Testis (tissue), 3 donors: ENCODE results near the gene CNTN5. TPM values are rescaled to one million over a fixed set of nuclear protein-coding genes. Genes with fewer than 3 reads are reported as not detected.

Experiments used
- DNase-seq: peaks from one replicate; pipeline ENCODE4 v3.0.0-alpha.2; 2019
- H3K27ac ChIP-seq, 2 donors: fragments of 200-600 bp; sonication (generic); one replicate each; pipeline ENCODE4 v1.5.1; 2019
- H3K27me3 ChIP-seq: fragments of 200-600 bp; sonication (generic); one replicate; pipeline ENCODE4 v1.5.1; 2019
- H3K36me3 ChIP-seq: fragments of 200-600 bp; sonication (generic); one replicate; pipeline ENCODE4 v1.5.1; 2017; ENCODE audit warnings: low read depth; ENCODE audit errors: missing control alignments
- H3K4me1 ChIP-seq: fragments of 200-600 bp; sonication (generic); one replicate; pipeline ENCODE4 v1.5.1; 2019
- H3K4me3 ChIP-seq, 2 donors: fragments of 200-600 bp; sonication (generic); one replicate each; pipeline ENCODE4 v1.5.1; 2017 to 2019
- H3K9me3 ChIP-seq: fragments of 200-600 bp; sonication (generic); one replicate; pipeline ENCODE4 v1.5.1; 2017
- CTCF ChIP-seq, 3 experiments: fragments of 450-650 bp in 2 of 3; fragments of 200-600 bp in 1 of 3; sonication (generic) in 1 of 3; IDR thresholded peaks; one replicate each; pipeline ENCODE4 v1.5.1; 2016 to 2019; ENCODE audit warnings: antibody characterized with exemption in 3 of 3, mild to moderate bottlenecking in 2 of 3, moderate library complexity in 1 of 3
- POLR2A ChIP-seq: fragments of 450-650 bp; IDR thresholded peaks from one replicate; pipeline ENCODE4 v1.6.1; 2017; ENCODE audit warnings: antibody characterized with exemption, mild to moderate bottlenecking, moderate library complexity
- WGBS, 2 donors: methylation state at CpG; one replicate each; pipeline ENCODE4 v1.1.5; 2018; 5-methylcytosine and 5-hydroxymethylcytosine counted together
- intact Hi-C: fragments of 100-400 bp; cut with DNase I; formaldehyde crosslinking; loops from one replicate; pipeline ENCODE4 v1.15.1; 2023; ENCODE audit warnings: low total_unique reads
- polyA plus RNA-seq: library from polyadenylated mRNA; stranded (reverse); fragments of 350-450 nt; fragmentation: Illumina TruSeq; extraction: RNeasy Lipid Tissue Mini Kit (QIAGEN cat#74804); gene quantifications from one replicate; pipeline ENCODE4 v1.2.3, GENCODE V29; 2014; ENCODE audit warnings: low read depth, low replicate concordance; ENCODE audit not compliant: insufficient read depth
- total RNA-seq, 2 donors: library from RNA; depleted of rRNA; stranded (reverse); fragments of >200 nt; gene quantifications; one replicate each; pipeline ENCODE4 v1.2.3, GENCODE V29; 2016

The CNTN5 gene
- total and polyA plus RNA-seq, 3 donors from 2014 or later: 0.55 to 0.99 (median 0.78) TPM

GRCh38 chr11:100095809-100096208 is 1075.1 kb downstream of the CNTN5 start:
- H3K4me3 ChIP-seq: no peak overlapping the region
- no peak for DNase-seq

GRCh38 chr11:100098560-100098959 is 1077.8 kb downstream of the CNTN5 start:
- H3K4me3 ChIP-seq: no peak overlapping the region
- WGBS, 2 donors: 81 to 89% methylated on average over 3 of the region's 3 CpGs
- no peaks in the 10 kb centered on the region for H3K4me1 ChIP-seq
- no peaks in the 10 kb centered on the region for H3K9me3 ChIP-seq
- no peaks in the 10 kb centered on the region for H3K36me3 ChIP-seq
- intact Hi-C loops: no loop called here
- H3K27me3 ChIP-seq: no peaks in the 10 kb centered on the region
- H3K27ac ChIP-seq: no peak overlapping the region
- DNase-seq: no peak
- no peak for TF ChIP-seq POLR2A
- no peak for TF ChIP-seq CTCF (IDR thresholded peaks at IDR 0.05)

More at GRCh38 chr11:100095809-100096208, 1075.1 kb downstream of the CNTN5 start:
- 49 to 51% methylated on average over 3 of the region's 3 CpGs for WGBS, 2 donors
- H3K9me3 ChIP-seq: no peaks in the 10 kb centered on the region
- no peaks in the 10 kb centered on the region for H3K27me3 ChIP-seq
- no peak overlapping the region for H3K27ac ChIP-seq
- intact Hi-C loops: no loop called here
- TF ChIP-seq CTCF (IDR thresholded peaks at IDR 0.05): no peak
- TF ChIP-seq POLR2A: no peak
- no peaks in the 10 kb centered on the region for H3K4me1 ChIP-seq
- H3K36me3 ChIP-seq: no peaks in the 10 kb centered on the region

DNA sequence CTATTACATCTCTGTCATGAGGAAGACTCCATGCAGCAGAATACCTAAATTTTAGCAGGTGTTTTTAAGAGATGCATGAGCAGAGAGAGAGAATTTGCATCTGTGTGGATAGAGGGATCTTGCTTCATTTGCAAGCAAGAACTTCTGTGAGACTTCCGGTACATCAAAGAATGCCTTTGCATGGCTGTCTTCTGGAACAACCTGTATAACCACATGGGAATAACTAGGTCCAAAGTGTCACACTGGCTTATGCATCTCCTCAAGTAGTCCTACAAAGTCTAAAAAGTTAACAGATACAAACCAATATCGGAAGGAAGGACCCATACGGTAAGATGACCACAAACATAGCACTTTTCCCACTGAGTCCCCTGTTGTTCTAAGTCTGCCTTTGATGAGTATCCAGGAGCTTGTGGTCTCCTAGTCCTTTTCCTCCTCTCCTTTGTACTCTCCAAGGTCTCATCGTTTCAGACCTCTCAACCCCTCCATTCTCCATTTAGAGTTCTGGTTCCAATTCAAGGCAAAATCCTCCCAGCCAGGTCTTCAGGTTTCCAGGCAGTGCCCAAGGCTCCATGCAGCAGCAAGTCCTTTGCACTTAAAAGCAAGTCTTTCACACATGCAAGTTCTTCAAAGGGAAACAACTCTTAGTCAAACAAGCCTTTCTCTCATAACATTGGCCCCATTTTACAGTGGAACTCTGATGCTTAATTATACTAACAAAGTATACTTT is 1084.7 kb downstream of the CNTN5 start:
- intact Hi-C loops: no loop called here
- 71 to 77% methylated on average over 4 of the region's 4 CpGs for WGBS, 2 donors
- Histone ChIP-seq H3K27me3 (no peaks in the 10 kb centered on the region), H3K4me1 (no peaks in the 10 kb centered on the region), H3K36me3 (no peaks in the 10 kb centered on the region), H3K9me3 (no peaks in the 10 kb centered on the region), H3K27ac (no peak overlapping the region), H3K4me3 (no peak overlapping the region)
- TF ChIP-seq POLR2A: no peak
- no peak for TF ChIP-seq CTCF (IDR thresholded peaks at IDR 0.05)
- no peak for DNase-seq

DNA sequence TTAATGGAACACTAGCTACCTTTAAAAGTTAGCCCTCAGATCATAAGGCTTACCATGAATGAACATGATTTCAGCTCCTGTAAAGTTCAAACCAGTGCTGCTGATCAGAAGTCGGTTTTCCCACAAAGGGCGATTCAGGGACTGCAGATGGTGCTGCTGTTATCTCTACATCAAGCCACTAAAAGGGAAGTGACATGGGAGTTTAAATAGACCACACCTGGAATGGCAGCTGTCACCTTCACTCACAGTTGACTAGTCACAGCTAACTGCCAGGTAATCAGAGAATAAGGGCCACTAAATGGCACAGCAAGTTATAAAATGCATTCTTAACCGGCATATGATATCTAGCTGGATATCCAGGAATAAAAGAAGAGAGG is 1085.2 kb downstream of the CNTN5 start:
- H3K4me3 ChIP-seq: no peak overlapping the region
- 51 to 54% methylated on average over 3 of the region's 3 CpGs for WGBS, 2 donors
- H3K9me3 ChIP-seq: no peaks in the 10 kb centered on the region
- H3K27ac ChIP-seq: no peak overlapping the region
- DNase-seq: no peak
- no peaks in the 10 kb centered on the region for H3K4me1 ChIP-seq
- H3K27me3 ChIP-seq: no peaks in the 10 kb centered on the region
- TF ChIP-seq CTCF (IDR thresholded peaks at IDR 0.05): no peak
- TF ChIP-seq POLR2A: no peak
- intact Hi-C loops: no loop called here
- no peaks in the 10 kb centered on the region for H3K36me3 ChIP-seq

- H3K4me3 ChIP-seq: no peak overlapping the region
- TF ChIP-seq POLR2A (no peak), CTCF (IDR thresholded peaks at IDR 0.05) (no peak)
- no peaks in the 10 kb centered on the region for H3K4me1 ChIP-seq
- H3K27me3 ChIP-seq: no peaks in the 10 kb centered on the region
- H3K9me3 ChIP-seq: no peaks in the 10 kb centered on the region
- H3K27ac ChIP-seq: no peak overlapping the region
- H3K36me3 ChIP-seq: no peaks in the 10 kb centered on the region
- 50 to 51% methylated on average over 1 of the region's 1 CpG for whole genome bisulfite sequencing, 2 donors
- DNase-seq: no peak
- intact Hi-C loops: no loop called here
These were observed 1098.4 kb downstream of the CNTN5 start for GRCh38 chr11:100119176-100119575.
